OCI-LY3 (cell line): ENCODE results near the gene PTPN3.

ENCODE experiments used
- H2AFZ ChIP-seq: fragments of 200-600, 300-600 bp; shearing (Covaris generic); 2 replicates; pipeline ENCODE4 v1.6.0; 2014; ENCODE audit warnings: antibody characterized with exemption, low read depth, low read length
- H3K27ac ChIP-seq: fragments of 200-600, 300-600 bp; sonication (generic); 2 replicates; pipeline ENCODE4 v1.5.1; 2014; ENCODE audit warnings: mild to moderate bottlenecking, low read length, moderate library complexity, mixed read lengths
- H3K27me3 ChIP-seq: fragments of 200-600, 300-600 bp; sonication (generic); 2 replicates; pipeline ENCODE4 v1.6.1; 2014; ENCODE audit warnings: low read depth, low read length, mixed read lengths
- H3K36me3 ChIP-seq: fragments of 200-600, 300-600 bp; sonication (generic); replicated peaks from 2 replicates; pipeline ENCODE3; 2014; ENCODE audit warnings: low read depth, low read length, mixed read lengths
- H3K4me1 ChIP-seq: fragments of 300-600, 200-600 bp; sonication (generic); 2 replicates; pipeline ENCODE4 v1.6.1; 2014; ENCODE audit warnings: low read length, mixed read lengths
- H3K4me2 ChIP-seq: fragments of 200-600, 300-600 bp; sonication (generic); 2 replicates; pipeline ENCODE4 v1.6.1; 2014; ENCODE audit warnings: low read length, mixed read lengths
- H3K4me3 ChIP-seq: fragments of 300-600, 200-600 bp; sonication (generic); 2 replicates; pipeline ENCODE4 v1.5.1; 2014; ENCODE audit warnings: antibody characterized with exemption, mild to moderate bottlenecking, low read length, moderate library complexity
- H3K79me2 ChIP-seq: fragments of 300-600, 200-600 bp; shearing (Covaris generic); 2 replicates; pipeline ENCODE4 v1.6.1; 2014; ENCODE audit warnings: mild to moderate bottlenecking, low read length, mixed read lengths
- H3K9ac ChIP-seq: fragments of 300-600, 200-600 bp; shearing (Covaris generic); 2 replicates; pipeline ENCODE4 v1.6.0; 2014; ENCODE audit warnings: mild to moderate bottlenecking, low read length, moderate library complexity
- H3K9me3 ChIP-seq: fragments of 200-600, 300-600 bp; shearing (Covaris generic); 2 replicates; pipeline ENCODE4 v1.6.1; 2014; ENCODE audit warnings: low read length, mixed read lengths; ENCODE audit not compliant: insufficient read depth
- H4K20me1 ChIP-seq: fragments of 200-600, 300-600 bp; sonication (generic); 2 replicates; pipeline ENCODE4 v1.6.1; 2016; ENCODE audit warnings: low read length, mixed read lengths; ENCODE audit not compliant: insufficient read depth
- CTCF ChIP-seq: fragments of 200-600, 300-600 bp; sonication (generic); IDR thresholded peaks from 2 replicates; pipeline ENCODE4 v1.5.1; 2014; ENCODE audit warnings: antibody characterized with exemption, low read length, low read depth
- EZH2phosphoT487 ChIP-seq: fragments of 200-600 bp; shearing (Covaris generic); IDR thresholded peaks from 2 replicates; pipeline ENCODE4 v1.6.1; 2018; ENCODE audit warnings: antibody characterized with exemption, mixed run types, low read depth

PTPN3 gene

GRCh38 chr9:109427886-109428285 is 70.2 kb downstream of the PTPN3 start:
- no peaks in the 10 kb centered on the region for H3K36me3 ChIP-seq
- no peak overlapping the region for H3K9ac ChIP-seq
- no peaks in the 10 kb centered on the region for H3K79me2 ChIP-seq
- TF ChIP-seq EZH2phosphoT487 (no peak), CTCF (no peak)
- no peak overlapping the region for H3K27ac ChIP-seq
- no peak overlapping the region for H2AFZ ChIP-seq
- H3K27me3 ChIP-seq = peaks cover 21% of the 10 kb centered on the region
- H3K4me3 ChIP-seq = no peak overlapping the region
- peaks cover 25% of the 10 kb centered on the region for H3K4me1 ChIP-seq
- H3K4me2 ChIP-seq = no peak overlapping the region
- no peaks in the 10 kb centered on the region for H3K9me3 ChIP-seq
- H4K20me1 ChIP-seq = no peaks in the 10 kb centered on the region

DNA sequence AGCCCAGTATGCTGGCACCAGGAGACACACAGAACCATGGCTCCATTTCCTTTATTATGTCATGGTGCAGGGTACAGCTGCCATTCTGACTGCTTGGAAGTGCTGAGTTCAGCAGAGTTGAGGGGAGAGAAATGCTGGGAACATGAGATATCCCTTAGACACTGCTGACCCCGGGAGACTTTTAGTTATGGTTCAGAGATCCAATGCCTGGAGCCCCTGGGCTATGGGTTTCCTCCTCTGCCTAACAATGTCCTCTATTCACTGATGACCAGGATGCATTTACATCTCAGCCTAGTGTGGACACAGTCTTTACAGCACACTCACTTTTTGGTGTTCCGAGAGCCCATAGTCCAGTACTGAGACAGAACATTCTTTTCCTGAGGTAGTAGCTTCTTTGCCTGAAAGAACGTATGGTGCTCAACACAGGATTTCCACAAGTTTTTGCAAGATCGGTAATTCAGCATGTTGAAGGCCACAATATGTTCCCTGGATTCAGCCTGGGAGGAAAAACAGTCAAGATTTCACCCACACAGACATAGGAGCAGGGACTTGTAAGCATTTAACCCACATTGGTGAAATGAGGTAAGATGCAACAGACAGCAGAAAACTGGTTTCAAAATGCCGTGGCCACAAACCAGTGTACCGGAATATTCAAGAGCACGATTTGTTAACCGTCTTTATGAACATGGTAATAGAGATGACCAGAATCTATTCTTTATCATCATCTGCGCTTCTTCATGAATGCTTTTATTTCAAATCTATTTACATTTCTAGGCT is 71.3 kb downstream of the PTPN3 start:
- Histone ChIP-seq H4K20me1 (no peaks in the 10 kb centered on the region), H3K4me2 (peak overlapping the region; percentile 87), H3K4me3 (peak overlapping the region; percentile 56), H3K27ac (no peak overlapping the region), H3K27me3 (peaks cover 21% of the 10 kb centered on the region), H3K9me3 (no peaks in the 10 kb centered on the region), H3K79me2 (no peaks in the 10 kb centered on the region), H3K9ac (no peak overlapping the region), H3K4me1 (peaks cover 33% of the 10 kb centered on the region), H2AFZ (0 out of 2 replicates have a peak overlapping the region, but pooled peaks have one; percentile 16), H3K36me3 (no peaks in the 10 kb centered on the region)
- TF ChIP-seq EZH2phosphoT487 (no peak), CTCF (no peak)

DNA sequence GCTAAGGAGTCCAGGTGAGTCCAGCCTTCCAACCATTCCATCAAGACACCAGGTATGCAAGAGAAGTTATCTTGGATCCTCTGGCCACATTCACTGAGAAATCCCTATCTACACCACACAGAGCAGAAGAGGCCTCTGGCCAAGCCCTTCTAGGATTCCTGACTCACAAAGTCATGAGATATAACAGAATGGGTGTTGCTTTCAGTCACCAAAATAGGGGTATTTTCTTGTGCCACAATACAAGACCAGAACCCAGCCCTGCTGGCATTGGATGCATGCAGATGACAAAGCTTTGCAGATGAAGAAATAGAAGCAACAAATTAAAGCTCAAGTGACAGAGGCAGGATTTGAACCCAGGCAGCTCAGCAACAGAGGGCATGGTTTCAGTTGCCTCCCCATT is 73.5 kb downstream of the PTPN3 start:
- Histone ChIP-seq H3K4me2 (no peak overlapping the region), H3K36me3 (no peaks in the 10 kb centered on the region), H4K20me1 (no peaks in the 10 kb centered on the region), H3K27me3 (peaks cover 21% of the 10 kb centered on the region), H3K79me2 (no peaks in the 10 kb centered on the region), H3K4me1 (peaks cover 29% of the 10 kb centered on the region), H2AFZ (no peak overlapping the region), H3K9me3 (no peaks in the 10 kb centered on the region), H3K9ac (no peak overlapping the region), H3K27ac (no peak overlapping the region), H3K4me3 (no peak overlapping the region)
- TF ChIP-seq EZH2phosphoT487 (no peak), CTCF (no peak)

- Histone ChIP-seq H3K9me3 (no peaks in the 10 kb centered on the region), H3K4me1 (peaks cover 35% of the 10 kb centered on the region), H4K20me1 (no peaks in the 10 kb centered on the region), H3K9ac (no peak overlapping the region), H3K4me3 (no peak overlapping the region), H3K4me2 (no peak overlapping the region), H2AFZ (no peak overlapping the region), H3K79me2 (no peaks in the 10 kb centered on the region), H3K27ac (no peak overlapping the region), H3K36me3 (no peaks in the 10 kb centered on the region), H3K27me3 (peaks cover 21% of the 10 kb centered on the region)
- TF ChIP-seq EZH2phosphoT487 (no peak), CTCF (no peak)
These were observed 74.2 kb downstream of the PTPN3 start for GRCh38 chr9:109423877-109424276.
